ENCODE data around the gene ZCCHC13.

DNA sequence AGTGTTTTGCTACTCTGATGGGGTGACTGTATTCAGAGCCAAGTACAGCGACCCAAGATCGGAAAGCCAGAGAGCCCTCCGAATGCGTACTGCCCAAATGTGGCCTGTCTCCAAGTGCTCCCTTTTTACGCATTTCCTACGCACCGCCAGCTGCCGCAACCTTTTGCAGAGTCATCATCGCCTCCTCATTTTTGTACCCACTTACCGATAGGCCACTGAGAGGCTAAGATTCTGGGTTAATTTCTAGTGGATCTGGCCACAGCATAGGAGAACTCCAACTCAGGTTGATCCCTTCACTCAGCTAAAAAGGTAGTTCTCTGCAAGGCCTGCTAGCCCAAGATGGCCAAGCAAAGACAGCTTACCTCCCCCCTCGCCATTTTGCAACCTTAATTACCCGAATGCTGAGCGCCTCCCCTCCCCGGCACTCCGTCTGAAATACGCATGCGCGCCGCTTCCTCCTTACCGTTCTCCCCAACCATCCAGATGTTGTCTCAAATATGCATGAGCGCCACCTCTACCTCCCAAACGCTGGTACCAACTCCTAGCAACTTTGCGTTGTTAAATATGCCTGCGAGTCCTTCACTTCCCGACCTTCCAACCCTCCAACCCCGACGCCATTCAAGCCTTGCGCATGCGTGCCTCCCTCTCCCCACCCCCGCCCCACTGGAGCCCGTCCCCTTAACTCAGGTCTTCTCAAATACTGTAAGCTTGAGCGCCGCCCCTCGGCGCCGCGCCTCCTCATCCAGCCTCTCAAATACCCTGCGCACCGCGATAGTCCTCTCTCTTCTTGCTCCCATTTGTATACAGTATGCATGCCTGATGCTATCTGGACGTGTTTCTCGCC lies 11.8 kb upstream of the ZCCHC13 start:
- TF ChIP-seq, protein P1, sequence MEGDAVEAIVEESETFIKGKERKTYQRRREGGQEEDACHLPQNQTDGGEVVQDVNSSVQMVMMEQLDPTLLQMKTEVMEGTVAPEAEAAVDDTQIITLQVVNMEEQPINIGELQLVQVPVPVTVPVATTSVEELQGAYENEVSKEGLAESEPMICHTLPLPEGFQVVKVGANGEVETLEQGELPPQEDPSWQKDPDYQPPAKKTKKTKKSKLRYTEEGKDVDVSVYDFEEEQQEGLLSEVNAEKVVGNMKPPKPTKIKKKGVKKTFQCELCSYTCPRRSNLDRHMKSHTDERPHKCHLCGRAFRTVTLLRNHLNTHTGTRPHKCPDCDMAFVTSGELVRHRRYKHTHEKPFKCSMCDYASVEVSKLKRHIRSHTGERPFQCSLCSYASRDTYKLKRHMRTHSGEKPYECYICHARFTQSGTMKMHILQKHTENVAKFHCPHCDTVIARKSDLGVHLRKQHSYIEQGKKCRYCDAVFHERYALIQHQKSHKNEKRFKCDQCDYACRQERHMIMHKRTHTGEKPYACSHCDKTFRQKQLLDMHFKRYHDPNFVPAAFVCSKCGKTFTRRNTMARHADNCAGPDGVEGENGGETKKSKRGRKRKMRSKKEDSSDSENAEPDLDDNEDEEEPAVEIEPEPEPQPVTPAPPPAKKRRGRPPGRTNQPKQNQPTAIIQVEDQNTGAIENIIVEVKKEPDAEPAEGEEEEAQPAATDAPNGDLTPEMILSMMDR (IDR thresholded peaks at IDR 0.05), result no peak
- TF ChIP-seq POLR2AphosphoS5 (IDR thresholded peaks at IDR 0.05; ENCODE audit: insufficient read depth in 1 of 2, low read depth in 1 of 2) (peak in 1 of 2 donors; percentile 69), POLR2A (IDR thresholded peaks at IDR 0.05) (peak in 1 of 2 donors; percentile 31)
